T47D (cell line): Measurements from ENCODE around the gene MESD.

Experiments used
- DNase-seq, 2 experiments: peaks; one replicate each; pipeline versions ENCODE4 v3.0.0 to v3.0.0-alpha.2; 2011 to 2012; ENCODE audit warnings: low read depth in 1 of 2, low spot score in 1 of 2
- JUND ChIP-seq: IDR thresholded peaks from 2 replicates; pipeline ENCODE4 v1.6.1; 2012; ENCODE audit warnings: low read depth
- in situ Hi-C: cut with HindIII; loops from 2 replicates; pipeline ENCODE4 v1.10.0; 2016; ENCODE audit warnings: low sequenced_read_pairs, low pct_unique_long_range_greater_than_20kb

Gene MESD

DNA sequence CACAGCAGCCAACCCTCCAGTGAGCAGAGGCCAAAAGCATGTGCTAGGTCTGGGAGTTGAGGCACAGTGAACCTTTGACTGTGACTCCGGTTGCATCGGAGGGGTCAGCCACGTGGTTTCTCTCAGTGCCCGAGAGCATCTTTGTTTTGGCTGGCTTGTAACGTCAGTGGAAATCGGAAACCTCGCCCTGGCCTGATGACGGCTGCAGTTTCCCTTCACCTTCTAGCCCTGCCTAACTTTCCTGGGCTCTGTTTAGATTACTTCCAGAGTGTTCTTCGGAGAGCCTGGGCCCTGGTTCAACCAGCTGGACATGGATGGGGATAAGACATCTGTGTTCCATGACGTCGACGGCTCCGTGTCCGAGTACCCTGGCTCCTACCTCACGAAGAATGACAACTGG, 56.6 kb downstream of the MESD start:
- no peak for DNase-seq
- TF ChIP-seq JUND: no peak
- in situ Hi-C loops: no loop called here

DNA sequence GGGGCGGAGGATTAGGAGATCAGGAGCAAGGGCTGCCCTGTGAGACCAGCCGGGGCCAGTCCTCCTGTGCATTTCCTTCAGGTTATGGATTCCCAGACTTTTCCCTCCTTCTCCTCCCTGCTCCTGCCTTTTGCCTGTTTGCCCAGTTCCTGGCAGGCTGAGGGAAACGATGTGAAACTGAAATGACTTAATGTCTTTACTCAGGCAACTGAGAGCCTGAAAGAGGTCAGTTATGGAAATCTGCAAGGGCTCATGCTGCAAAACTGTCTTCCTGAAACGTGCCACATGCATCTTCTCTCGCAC, 57.2 kb downstream of the MESD start:
- TF ChIP-seq JUND: no peak
- DNase-seq: no peak
- in situ Hi-C loops: no loop called here

DNA sequence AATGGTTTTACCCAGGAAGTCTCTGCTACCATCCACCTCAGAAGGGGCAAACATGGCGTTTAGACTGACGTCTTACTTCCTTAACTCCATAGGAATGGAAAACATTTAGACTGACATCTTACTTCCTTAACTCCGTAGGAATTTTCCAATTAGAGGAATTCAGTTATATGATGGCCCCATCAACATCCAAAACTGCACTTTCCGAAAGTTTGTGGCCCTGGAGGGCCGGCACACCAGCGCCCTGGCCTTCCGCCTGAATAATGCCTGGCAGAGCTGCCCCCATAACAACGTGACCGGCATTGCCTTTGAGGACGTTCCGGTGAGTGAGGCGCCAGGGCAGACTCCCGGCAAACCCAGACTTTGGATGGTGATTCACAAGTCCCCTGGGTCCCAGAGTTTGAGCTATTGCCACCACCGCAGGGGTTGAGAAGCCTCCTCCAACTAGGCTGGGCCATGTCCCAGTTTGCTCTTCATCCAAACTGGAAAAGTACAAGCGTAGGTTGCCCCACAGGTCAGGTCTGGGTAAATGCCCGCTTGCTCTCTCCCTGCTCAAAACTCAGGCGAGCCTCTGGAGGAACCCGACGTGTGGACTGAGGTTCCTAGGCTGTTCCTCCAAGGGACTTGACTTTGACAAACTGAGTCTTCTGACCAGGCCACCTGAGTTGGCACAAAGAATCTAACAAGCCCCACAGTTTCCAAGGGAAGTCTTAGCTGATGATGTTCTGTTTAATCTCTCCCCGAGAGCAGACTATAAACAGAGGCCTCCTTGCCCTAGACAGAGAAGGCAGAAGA, 57.7 kb downstream of the MESD start:
- TF ChIP-seq JUND: no peak
- in situ Hi-C loops: no loop called here
- no peak for DNase-seq

DNA sequence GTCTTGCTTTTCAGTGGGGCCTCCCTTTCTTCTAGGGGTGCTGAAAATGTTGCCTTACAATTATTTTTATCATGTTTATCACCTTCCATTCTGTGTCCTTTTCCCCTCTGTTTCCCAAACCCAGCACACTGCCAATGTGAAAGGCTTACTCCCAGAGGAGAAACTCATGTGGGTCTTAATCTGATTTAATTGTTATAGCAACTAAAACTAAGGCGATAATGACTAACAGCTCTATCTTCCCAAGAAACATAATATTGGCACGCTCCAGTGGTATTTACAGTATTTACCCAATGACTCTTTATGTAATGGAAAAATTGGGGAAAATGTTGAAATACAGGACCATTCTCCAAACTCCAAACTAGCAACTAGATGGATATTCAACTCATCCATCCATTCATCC, 58.4 kb downstream of the MESD start:
- no peak for DNase-seq
- in situ Hi-C loops: no loop called here
- TF ChIP-seq JUND: no peak

DNA sequence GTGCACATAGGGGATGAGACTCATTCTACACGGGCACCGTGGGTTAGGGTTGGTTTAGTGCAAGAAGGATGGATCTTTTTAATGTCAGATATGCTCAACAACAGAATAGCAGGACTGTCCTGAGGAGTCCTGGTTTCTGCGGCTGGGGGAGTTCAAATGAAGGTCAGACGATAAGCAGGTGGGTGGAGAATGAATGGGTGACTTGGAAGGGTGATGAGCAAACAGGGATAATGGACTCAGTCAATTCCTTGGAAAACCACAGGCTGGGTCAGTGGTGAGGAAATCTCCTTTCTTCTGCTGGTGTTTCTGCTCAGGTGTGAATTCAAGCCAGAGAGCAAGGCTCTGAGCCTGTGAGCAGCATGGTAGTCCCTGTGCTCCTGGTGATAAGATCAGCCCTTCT, 59.9 kb downstream of the MESD start:
- in situ Hi-C loops: no loop called here
- DNase-seq: no peak
- TF ChIP-seq JUND: no peak

DNA sequence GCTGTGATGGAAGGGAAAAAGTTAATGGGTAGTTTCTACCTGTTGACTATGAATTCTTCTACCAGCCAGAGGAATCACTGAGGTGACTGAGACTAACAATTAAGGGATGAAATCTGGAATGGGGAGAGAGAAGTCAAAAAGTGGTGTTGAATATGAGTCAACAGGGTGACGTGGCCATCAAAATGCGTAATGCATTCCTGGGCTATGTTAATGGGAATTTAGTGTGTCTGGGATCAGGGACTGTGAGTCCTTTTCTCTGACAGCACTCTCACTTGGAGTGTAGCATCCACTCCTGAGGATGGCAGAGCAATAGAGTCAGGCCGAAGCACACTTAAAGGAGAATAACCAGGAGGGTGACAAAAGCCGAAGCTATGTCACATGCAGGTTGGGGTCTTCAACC, 60.4 kb downstream of the MESD start:
- TF ChIP-seq JUND: no peak
- DNase-seq: no peak
- in situ Hi-C loops: no loop called here

DNA sequence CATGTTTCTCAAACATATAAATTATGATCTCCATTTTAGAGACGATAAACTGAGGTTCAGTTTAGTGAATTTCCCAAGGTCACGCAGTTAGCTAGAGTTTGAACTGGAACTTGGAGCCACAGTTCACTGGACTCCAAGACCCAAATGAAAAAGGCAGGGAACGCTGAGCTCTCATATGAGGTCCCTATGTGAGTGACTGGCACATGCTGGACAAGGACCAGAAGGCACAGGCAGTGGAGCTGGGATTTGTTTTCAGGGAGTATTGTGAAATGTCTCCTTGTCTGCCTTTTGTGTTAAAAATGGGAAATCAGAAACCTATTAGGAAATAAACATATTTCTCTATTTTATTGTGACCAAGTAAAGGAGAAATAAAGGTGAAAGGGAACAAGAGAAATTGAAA, 63.5 kb downstream of the MESD start:
- DNase-seq: no peak
- TF ChIP-seq JUND: no peak
- in situ Hi-C loops: no loop called here

DNA sequence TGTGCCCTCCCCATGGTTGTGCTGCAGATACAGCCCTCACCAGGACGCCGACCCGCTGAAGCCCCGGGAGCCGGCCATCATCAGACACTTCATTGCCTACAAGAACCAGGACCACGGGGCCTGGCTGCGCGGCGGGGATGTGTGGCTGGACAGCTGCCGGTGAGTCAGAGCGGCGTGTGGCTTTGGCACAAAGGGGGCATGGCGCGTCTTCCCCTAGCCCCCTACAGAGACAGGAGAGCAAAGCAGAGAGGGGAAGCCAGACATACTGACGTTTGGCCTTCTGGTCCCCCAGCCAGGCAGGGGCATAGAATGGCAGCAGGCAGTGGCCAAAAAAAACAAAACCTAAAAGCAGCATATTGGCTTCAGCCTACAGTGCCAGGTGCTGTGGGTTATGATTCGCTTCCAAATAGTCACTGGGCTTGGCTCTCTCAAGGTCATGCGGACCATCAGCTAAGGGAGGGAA, 64.0 kb downstream of the MESD start:
- DNase-seq: no peak
- in situ Hi-C loops: no loop called here
- no peak for TF ChIP-seq JUND

DNA sequence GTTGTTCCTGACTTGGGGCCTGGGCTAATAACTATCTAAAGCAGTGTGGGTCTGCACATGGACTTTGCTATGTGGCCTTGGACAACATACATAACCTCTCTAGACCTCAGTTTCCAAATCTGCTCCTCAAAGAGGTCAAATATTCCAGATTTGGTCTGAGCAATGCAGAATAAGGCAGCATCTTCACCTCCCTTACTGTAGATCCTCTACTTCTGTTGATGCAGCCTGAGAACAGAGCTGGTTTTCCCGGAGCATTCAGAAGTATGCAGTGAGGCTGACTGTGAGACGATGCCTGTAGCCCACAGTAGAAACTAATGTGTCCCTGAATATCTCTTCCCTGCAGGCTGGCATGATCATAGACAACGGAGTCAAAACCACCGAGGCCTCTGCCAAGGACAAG, 65.3 kb downstream of the MESD start:
- no peak for TF ChIP-seq JUND
- DNase-seq: no peak
- in situ Hi-C loops: no loop called here

DNA sequence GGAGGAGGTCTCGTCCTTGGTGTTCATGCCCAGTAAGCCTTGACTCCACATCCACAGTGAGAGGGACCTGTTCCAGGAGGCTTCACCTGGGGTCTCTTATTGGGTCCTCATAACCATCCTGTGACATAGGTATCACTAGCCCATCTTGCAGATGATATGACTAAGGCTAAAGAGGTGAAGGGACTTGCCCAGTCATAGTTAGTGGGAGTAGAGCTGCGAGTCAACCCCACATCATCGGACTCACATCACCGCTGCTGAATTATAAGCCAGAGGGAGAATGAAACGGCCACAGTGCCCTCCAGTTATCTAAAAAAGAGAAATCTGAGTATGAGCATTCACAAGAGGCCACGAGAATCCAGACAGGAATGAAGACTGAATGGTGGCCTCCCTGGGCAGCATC, 66.0 kb downstream of the MESD start:
- in situ Hi-C loops: no loop called here
- no peak for TF ChIP-seq JUND
- DNase-seq: no peak

DNA sequence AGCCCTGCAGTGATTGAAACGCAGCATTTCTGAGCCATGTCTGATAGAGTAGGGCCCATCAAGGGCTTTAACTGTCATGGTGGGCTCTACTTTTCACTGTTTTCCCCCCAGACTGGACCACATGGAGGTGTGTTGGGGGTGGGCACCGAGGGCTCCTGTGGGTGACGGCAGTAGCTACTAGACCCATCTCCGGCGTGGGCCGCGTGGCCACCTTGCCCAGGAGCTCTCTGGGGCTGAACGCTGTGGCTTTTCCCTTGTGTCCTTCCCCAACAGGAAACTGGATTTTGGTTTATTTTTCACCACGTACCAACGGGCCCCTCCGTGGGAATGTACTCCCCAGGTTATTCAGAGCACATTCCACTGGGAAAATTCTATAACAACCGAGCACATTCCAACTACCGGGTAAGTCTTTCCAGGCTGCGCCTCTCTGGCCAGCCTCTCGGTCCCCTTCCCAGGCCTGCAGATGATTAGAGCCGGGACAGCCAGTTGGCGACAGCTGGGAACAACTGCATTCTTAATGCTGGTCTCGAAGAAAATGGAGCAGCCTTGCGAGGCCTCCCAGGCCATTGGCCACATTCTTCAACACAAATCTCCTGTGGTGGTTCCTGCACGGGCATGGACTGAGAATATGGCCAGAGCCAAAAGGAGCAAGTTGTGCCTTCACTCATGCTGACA, 67.7 kb downstream of the MESD start:
- no peak for TF ChIP-seq JUND
- in situ Hi-C loops: no loop called here
- no peak for DNase-seq

DNA sequence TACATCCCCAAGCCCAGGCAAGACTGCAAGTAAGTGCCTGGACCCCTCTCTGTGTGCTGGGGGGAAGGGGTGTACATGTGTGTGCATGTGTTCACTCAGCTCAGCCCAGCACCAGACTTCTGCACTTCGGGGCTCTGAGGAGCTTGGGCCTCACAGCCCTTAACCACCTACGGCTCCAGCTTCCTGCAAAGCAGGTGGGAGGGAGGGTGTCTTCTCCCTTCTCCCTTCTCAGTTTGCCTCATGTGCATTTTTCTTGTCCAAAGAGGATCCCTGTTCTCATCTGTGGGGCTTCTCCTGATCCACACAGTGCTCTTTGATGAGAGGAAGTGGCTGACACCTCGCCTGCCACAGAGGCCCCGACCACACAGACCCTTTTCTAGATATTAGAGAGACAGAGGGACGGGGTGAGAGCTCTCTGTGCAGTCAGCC, 69.3 kb downstream of the MESD start:
- no peak for TF ChIP-seq JUND
- in situ Hi-C loops: no loop called here
- DNase-seq: no peak

DNA sequence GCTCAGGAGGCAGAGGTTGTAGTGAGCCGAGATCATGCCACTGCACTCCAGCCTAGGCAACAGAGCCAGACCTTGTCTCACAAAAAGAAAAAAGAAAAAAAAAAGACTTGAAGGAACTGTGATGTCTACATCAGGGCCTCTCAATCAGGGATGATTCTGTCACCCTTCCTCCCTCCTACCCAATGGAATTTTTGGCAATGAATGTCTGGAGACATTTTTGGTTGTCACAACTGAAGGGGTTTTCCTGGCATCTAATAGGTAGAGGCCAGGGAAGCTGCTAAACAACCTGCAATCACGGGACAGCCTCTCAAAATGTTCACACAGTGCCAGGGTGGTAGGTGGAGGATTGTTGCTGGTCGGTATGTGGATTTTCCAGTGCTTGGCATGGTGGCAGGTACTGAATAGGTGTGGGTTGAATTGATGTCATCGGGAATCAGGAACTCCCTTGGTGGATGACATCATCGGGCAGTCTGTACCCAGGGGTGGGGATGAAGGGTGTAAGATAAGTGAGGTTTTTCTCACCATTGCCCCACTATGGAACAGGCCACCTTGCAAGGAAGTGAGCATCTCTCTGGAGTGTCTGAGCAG, 71.3 kb downstream of the MESD start:
- DNase-seq: no peak
- TF ChIP-seq JUND: no peak
- in situ Hi-C loops: no loop called here

DNA sequence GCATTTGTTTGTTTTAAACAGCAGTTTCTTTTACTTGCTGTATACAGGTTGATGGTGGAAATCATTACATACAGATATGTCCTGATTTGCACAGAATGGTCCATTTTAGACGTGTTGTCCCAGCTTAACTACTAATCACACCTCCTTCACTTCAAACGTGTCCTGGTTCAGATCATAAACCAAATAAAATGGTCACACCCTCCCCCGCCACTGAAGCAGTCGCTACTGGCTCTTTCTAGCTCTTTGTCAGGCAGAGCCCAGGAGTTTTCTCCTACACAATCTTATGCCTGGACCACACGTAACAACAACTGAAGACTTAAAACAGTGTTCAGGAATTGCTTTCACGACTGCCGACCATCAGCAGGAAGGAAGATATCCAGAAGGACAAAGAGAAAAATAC, 73.6 kb downstream of the MESD start:
- in situ Hi-C loops: no loop called here
- TF ChIP-seq JUND: no peak
- no peak for DNase-seq
